Stimulated activated CD4-positive, alpha-beta T cell treated with anti-CD3 and anti-CD28 coated beads, Interleukin-1b, Interleukin-23, amount 100 ng/mL, for 4 hours (primary cell): ENCODE data around the gene LIFR.
"Not testable (repeated sequence)": the region's sequence is repeated elsewhere in the genome, so short reads cannot be mapped to it uniquely, and the experiment has no call there.

ENCODE experiments used
- DNase-seq, 2 donors: peaks; one replicate each; pipeline ENCODE4 v3.0.0-alpha.2; 2020; ENCODE audit warnings: low read depth in 2 of 2

Gene LIFR, protein sequence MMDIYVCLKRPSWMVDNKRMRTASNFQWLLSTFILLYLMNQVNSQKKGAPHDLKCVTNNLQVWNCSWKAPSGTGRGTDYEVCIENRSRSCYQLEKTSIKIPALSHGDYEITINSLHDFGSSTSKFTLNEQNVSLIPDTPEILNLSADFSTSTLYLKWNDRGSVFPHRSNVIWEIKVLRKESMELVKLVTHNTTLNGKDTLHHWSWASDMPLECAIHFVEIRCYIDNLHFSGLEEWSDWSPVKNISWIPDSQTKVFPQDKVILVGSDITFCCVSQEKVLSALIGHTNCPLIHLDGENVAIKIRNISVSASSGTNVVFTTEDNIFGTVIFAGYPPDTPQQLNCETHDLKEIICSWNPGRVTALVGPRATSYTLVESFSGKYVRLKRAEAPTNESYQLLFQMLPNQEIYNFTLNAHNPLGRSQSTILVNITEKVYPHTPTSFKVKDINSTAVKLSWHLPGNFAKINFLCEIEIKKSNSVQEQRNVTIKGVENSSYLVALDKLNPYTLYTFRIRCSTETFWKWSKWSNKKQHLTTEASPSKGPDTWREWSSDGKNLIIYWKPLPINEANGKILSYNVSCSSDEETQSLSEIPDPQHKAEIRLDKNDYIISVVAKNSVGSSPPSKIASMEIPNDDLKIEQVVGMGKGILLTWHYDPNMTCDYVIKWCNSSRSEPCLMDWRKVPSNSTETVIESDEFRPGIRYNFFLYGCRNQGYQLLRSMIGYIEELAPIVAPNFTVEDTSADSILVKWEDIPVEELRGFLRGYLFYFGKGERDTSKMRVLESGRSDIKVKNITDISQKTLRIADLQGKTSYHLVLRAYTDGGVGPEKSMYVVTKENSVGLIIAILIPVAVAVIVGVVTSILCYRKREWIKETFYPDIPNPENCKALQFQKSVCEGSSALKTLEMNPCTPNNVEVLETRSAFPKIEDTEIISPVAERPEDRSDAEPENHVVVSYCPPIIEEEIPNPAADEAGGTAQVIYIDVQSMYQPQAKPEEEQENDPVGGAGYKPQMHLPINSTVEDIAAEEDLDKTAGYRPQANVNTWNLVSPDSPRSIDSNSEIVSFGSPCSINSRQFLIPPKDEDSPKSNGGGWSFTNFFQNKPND

DNA sequence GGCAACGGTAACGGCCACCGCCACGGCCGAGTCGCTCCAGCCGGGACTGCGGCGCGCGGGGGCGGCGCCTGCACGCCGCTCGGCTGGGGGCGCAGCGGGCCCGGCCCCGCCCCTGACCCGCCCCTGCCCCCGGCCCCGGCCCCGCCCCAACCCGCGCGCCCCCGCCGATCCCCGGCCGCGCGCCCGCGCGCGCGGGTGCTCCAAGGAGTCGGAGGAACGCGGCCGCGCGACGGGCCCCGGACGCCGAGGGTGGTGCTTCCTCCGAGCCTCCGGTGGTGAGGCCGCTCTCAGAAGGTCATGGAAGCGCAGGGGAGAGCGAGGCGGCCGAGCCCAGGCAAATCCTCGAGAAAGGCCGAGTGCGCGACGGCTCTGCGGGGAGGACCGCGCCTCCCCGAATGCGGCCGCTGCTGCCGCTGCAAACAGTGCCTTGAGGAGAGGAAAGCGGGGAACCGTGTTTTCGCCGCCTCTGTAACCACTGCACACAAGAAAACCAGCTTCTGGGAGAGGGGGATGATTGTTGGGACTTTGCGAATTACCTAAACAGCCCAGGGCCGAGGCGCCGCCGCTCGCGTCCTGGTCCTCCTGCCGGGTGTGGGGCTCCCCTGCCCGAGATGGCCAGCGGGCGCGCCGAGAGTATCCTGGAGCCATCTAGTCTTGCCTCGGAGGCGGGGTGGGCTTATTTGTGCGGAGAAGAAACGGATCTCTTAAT lies at the start of gene LIFR:
LIFR (minus strand) TSS at position 48 of the 709 bp plus-strand sequence. CDS start 25,999 bp downstream, outside the sequence.
- peak; percentile 30 to 42 for DNase-seq

DNA sequence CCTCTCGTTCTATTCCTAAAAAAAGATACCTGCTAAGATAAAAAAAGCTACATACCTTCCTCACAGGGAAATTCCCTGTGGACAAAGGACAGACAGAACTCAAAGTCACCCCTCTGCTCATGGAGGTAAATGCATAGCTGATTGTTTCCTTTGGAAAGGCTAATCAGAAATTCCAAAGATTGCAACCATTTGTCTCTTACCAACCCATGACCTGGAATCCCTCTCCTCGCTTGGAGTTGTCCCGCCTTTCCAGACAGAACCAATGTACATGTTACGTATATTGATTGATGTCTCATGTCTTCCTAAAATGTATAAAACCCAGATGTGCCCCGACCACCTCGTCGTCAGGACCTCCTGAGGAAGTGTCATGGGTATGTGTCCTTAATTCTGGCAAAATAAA lies 49.2 kb upstream of the LIFR start:
- DNase-seq, result no peak

DNA sequence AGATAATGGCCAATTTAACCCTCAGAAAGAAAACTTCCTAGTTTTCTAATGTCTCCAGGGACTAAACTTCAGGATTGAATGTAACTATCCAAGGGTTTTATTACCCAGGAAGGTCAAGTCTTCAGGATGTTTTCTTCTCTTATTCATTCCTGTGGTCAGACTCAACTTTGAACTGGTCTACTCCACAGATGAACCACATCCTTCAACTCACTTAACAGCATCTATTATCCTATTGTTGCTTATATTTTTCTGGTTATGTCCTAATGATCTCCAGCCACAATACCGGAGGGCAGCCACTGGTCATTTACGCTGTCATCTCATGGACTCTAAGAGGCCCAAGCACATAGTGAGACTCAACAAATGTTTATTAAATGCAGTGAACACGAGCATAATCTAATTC lies 47.2 kb upstream of the LIFR start:
- no peak for DNase-seq

DNA sequence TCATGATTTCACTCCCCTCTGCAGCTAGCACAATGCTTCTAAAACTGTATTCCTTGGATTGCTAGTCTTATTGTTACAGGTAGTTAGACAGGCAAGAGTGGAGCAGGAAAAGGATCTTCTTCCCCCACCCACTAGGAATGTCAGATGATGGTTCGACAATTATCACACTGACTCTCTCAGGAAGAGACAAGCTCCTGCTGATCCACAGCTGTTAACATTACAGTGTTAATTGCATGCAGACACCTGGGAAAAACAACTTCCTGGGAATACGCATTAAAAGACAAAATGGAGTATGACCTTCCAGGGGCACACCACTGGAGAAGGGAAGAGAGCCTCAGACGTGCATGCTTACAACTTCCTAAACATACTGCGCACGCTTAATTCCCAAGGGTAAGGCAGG lies 46.2 kb upstream of the LIFR start:
- DNase-seq, result no peak

DNA sequence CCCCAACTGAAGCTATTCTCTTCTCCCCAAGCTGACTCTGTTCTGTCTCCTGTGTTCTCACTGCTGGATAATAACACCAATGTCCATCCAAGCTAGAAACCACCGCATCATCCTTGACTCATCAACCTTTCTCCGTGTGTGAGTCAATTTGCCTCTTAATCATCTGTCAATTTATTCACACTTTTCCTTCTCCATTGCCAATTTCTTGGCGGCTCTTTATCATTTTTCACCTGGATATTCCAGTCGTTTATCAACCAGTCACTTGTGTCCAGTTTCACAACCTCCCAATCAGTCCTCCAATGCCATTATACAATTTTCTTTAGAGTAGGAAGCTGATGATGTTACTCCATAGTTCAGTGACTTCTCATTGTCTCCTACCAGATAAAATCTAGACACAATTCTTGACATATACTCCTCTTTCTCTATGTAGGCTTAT lies 45.4 kb upstream of the LIFR start:
- DNase-seq, result no peak

DNA sequence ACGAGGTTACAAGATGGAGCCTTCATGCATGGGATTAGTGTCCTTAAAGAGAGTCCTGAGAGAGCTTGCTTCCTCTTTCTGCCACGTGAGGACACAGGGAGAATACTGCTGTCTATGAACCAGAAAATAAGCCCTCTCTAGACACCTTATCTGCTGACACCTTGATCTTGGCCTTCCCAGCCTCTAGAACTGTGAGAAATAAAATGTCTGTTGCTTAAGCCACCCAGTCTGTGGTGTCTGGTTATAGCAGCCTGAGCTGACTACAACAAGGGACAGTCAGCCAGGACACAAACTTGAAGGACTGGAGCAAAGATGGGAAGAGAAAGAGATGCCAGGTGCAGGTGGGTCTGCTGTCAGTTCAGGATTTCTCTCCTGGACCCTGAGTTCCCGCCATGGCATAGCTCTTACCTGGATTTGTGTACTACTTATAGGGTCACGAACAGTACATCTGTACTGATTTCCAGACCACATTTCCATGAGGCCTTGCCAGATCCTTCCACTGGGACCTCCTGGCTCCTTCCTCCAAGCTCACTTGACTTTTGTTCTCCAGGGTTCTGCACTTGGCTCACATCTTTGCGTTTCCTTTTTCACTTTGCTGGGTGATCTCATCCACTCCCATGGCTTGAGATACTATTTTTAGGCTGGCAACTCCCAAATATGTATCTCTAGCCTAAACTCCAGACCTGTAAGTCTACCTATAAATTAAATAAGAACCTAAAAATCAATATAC lies 44.9 kb upstream of the LIFR start:
- no peak for DNase-seq

DNA sequence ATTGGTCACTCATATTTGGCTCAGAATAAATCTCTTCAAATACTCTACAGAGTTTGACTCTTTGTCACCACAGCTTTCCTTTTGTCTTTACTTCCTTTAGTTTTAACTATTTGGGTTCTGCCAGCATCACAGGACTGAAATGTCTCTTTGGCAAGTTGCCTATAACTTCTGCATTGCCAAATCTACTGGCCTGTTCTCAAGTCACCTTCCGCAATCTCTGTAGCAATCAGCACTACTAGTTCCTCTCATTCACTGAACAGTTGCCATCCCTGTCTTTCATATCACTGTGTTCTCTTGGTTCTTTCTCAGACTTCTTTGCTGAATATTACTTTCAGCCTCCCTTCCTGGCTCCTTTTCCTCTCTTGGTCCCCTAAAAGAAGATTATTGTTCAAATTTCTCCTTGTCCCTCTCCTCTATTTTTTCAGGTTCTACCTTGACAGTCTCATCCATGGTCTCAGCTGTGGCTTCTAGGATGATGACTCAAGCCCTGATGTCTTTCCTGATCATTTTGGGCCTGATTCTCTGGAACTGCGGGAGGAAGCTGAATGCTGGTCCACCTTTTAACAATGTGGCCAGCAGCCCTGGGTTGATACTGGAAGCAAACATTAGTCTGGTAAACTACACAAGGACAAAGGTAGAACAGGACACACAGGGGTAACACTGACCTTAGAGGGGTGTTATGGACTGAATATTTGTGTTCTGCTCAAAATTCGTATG lies 44.0 kb upstream of the LIFR start:
- no peak for DNase-seq

DNA sequence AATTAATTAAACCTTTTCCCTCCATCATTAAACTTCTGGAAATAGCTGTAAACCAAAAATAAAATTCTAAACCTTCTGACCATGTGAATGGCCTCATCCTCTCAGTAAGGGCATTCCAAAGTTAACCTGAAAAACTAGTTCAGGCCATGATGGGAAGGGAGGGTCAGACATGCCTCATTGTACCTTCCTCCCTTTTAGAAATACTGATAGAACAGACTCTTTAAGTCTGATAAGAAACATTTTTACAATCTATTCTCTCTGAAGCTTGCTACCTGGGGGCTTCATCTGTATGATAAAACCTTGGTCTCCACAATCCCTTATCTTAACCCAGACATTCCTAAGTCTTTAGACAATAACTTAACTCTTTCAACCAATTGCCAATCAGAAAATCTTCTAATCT lies 43.3 kb upstream of the LIFR start:
- not testable (repeated sequence) for DNase-seq

DNA sequence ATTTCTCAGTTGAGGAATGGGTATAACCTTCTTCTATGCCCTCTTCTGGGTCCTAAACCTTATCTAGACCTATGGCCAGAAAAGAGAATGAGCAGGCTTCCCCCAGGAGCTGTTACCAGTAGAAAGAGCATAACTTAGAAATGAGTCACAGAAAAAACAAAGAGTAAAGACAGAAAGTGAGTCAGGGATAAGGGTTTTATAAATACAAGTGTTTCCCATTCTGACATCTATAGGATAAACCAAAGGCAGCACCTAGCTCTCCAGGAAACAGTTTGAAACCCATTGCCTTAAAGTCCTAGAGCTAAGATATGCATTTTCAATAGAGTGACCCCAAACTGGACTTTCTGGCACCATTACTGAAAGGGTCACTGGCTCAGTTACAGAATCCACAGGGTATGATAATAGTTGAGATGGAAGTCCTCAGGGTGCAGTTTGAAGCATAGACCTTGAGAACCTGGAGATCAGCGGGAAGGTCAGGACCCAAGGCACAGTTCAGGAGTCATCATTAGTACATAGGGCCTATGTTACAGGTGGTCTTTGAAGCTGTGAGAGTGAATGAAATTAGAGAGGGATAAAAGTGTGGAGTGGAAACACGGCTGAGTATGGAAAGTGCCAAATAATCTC lies 42.7 kb upstream of the LIFR start:
- no peak for DNase-seq

DNA sequence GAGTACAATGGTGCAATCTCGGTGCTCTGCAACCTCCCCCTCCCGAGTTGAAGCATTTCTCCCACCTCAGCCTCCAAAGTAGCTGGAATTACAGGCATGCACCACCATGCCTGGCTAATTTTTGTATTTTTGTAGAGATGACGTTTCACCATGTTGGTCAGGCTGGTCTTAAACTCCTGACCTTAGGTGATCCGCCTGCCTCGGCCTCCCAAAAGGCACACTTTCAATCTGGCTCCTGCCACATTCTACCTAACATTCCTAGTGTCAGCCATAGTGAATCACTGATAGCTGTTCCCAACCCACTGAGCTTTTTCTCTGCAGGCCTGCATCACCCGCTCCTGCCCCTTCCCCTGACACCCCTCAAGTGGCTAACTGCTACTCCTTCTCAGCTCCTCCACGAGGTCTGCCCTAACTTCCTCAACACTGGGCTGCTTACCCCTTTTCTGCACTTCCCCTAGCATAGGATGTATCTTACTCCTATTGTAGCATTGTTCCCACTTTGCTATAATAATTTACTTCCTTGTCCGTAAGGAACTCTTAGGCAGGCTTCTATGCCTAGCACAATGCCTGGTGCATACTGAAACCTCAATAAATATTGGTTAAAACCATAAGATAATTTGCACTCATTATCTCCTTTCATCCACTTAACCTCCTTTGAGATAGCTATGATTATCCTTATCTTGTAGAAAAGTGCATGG lies 42.0 kb upstream of the LIFR start:
- no peak for DNase-seq

DNA sequence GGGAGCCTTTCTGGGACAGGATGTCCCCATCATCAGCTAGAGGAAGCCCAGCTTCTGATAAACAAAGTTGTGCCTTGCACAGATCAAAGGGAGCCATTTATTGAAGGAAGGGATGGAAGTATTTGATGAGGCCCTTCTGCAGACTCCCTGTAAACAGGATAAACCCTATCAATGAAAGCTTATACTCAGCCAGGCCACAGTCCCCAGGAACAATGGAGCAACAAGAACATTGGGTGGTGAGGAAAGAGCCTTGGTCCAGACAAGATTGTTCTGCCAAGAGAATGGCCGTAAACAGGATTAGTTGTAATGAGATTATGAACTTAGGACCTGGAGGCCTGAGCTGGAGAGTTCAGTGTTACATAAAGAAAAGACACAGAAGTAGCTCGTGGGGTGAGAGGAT lies 40.5 kb upstream of the LIFR start:
- no peak for DNase-seq

DNA sequence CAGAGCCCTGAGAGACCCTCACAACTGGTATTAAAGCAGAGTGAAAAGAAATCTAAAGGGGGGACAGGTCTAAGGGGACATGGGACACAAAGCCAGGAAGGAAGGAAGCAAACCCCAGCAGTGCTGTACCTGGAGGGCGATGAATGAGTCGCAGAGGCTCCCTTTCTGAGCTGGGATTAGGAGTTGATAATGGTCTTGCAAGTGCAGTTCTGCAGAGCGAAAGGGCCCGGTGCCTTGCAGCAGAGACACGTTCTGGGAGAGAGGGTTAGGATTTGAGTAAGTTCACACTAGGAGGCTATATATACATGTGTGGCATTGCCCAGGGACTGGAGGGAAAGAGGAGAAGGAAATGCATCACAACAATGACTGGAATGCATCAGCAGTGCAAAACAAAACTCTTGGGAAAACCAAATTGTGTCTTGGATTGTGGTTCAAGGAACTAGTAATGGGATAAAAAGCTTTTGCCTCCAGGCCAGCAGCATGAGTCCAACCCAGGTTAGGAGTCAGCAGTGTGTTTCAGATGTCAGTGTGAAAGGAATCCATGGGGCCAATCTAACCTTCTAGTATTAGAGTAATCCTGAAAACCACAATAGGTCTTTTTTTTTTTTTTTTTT lies 38.8 kb upstream of the LIFR start:
- DNase-seq, result no peak

DNA sequence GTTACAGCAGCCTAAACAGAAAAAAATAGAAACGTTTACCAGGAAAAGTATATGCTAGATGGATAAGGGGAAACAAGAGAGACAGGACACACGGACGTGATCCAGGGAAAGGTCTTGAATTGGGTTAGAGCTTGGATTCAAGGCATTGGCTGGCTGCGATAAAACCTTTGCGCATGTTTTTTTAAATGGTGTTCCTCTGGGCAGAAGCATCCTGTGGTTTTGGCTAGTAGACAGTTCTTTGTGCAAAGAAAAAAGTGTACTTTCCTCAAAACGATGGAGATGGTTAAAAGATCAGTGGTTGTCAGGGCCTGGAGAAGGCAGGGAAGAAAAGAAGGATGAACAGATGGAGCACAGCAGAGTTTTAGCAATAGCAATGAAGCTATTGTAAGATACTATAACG lies 37.5 kb upstream of the LIFR start:
- DNase-seq, result no peak

DNA sequence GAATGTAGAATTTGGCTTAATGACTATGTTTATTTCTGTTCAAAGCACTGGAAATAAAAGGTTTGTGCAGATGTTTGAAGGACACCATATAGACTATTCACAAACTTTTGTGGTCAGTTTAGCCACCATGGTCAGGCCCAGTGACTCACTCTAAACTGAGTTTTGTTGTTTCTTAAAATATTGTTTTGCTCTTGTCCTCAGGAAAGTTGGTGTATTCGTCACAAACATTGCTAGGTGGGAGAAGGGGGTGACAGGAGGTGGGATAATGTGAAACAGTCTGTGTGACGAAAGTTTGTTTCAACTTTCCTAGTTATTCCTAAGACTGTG lies 35.0 kb upstream of the LIFR start:
- no peak for DNase-seq

DNA sequence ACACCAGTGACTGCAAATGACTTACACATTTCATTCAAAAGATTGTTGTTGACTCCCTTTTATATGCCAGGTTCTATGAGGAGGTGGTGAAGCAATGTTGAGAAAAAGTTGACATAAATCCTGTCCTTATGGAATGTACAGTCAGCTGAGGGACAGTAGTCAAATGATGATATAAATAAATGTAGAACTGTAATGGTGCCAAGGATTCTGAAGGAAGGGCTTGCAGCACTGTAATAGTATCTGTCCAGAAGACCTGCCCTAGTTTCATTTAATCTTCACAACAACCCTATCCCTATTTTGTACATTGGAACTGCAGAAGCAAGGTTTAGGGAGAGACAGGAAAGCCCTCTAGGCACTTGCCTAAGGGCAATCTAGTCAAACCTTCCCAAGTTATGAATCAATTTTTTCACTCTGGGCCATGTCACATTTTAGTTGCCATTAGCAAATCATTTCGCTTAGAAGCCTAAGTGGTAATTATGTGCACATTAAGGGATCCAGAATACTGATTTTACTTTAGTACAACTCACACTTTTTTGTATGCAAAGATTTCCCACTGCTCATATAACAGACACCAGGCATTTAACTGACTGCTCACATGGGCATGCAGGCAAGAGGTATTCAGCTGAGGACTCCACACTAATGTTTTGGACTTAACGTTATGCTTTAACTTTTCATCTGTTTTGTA lies 34.5 kb upstream of the LIFR start:
- no peak for DNase-seq

DNA sequence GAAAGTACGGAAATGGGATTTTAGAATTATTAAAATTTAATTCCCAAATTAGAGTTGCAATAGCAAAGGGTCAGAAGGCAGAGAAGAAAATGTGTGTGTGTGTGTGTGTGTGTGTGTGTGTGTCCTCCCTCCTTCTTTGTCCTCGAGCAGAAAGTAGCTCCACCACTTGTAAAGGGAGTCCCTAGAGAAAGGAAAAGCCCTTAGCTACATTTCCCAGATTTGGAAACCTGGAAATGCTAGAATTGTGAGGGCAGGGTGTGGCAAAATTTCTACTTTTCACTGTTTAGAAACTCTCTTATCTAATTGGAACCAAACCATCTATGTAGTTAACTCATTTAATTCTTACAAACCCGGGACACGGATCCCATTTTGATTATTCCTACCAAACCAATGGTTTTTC lies 33.2 kb upstream of the LIFR start:
- DNase-seq, result no peak

DNA sequence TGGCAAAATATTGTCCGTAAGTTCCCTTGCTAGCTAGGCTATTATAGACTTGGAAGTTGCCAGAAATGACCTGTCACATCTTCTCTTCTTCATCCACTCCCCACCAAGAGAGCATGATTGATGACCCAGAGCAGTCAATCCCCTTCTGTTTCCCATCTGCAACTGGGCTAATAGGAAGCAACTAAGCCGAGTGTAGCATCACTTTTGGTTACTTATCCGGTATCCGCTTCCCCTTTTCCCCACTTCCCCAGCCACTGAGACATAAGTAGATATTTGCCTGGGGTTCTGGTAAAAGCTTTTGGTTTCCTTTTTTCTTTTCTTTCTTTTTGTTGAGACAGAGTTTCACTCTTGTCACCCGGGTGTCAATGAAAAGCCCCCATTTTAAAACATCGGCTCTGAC lies 29.4 kb upstream of the LIFR start:
- DNase-seq, result no peak

DNA sequence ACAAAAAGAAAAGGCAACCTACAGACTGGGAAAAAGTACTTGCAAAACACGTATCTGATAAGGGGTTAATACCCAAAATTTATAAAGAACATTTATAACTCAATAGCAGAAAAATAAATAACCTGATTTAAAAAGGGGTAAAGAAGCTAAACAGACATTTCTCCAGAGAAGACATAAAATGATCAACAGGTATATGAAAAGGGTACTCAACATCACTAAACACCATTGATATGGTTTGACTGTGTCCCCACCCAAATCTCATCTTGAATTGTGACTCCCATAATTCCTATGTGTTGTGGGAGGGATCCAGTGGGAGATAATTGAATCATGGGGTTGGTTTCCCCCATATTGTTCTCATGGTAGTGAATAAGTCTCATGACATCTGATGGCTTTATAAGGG lies 27.1 kb upstream of the LIFR start:
- DNase-seq, result no peak

DNA sequence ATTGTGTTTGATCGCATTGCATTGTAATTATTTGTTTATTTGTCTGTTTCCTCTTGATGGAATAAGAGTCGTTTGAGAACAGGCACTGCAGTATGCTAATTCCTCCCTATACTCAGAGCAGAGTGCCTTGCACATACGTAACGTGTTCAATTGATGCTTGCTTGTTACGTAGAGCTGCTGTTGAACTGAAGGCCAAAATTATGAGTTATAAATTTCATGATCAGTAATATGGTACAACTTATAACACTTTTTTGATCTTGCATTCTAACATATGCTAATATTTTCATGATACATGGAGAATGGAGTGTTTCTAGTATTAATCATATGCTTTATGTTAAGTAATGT lies 26.5 kb upstream of the LIFR start:
- DNase-seq, result no peak
